GM12892 (cell line): ENCODE results near the gene EFCAB11.

Source experiments
- DNase-seq: peaks from one replicate; pipeline ENCODE4 v3.0.0; 2011; ENCODE audit not compliant: insufficient read length
- FAIRE-seq: peaks from 2 replicates; lab custom pipeline; 2011; peaks lifted over from hg19 to GRCh38; lab: Jason Lieb, UNC
- POLR2A ChIP-seq: IDR thresholded peaks from 2 replicates; pipeline ENCODE4 v1.6.1; 2011; ENCODE audit warnings: low read depth, low read length, control low read depth
- POLR2AphosphoS5 ChIP-seq: IDR thresholded peaks from 2 replicates; pipeline ENCODE4 v1.6.1; 2011; ENCODE audit warnings: low read depth, low read length, control low read depth
- TAF1 ChIP-seq: IDR thresholded peaks from 2 replicates; pipeline ENCODE4 v1.6.1; 2011; ENCODE audit warnings: low read depth, mild to moderate bottlenecking, control low read depth, low read length, borderline replicate concordance

Gene EFCAB11

GRCh38 chr14:89747126-89747525 is 207.4 kb downstream of the EFCAB11 start:
- TF ChIP-seq POLR2AphosphoS5 (no peak), TAF1 (no peak), POLR2A (no peak)
- FAIRE-seq (no peak), DNase-seq (no peak)

GRCh38 chr14:89746654-89747053 is 207.9 kb downstream of the EFCAB11 start:
- DNase-seq, result no peak
- TF ChIP-seq TAF1, result no peak
- TF ChIP-seq POLR2A, result no peak
- no peak for TF ChIP-seq POLR2AphosphoS5
- no peak for FAIRE-seq

GRCh38 chr14:89746135-89746534 is 208.4 kb downstream of the EFCAB11 start:
- no peak for TF ChIP-seq TAF1
- TF ChIP-seq POLR2A, result no peak
- TF ChIP-seq POLR2AphosphoS5, result no peak
- DNase-seq (no peak), FAIRE-seq (no peak)
